ENCODE results near the gene EIF4E3. TPM values are rescaled to one million over a fixed set of nuclear protein-coding genes. Genes with fewer than 3 reads are reported as not detected.
A peak's percentile ranks its signal among the peaks of the same experiment; 100 is the strongest.

The EIF4E3 gene
- total RNA-seq, 1 experiment from 2014 or later, result 4.3 TPM

GRCh38 chr3:71690341-71690841, 34.8 kb downstream of the EIF4E3 start:
- ChIA-PET CTCF (interaction anchor here (0.6 to 3.0 kb wide), 3 partner anchors 21 to 796 kb away, joined by 3 to 11 read pairs (median 3); no protein-coding TSS in a partner anchor), POLR2A (interaction anchor here (0.8 to 1.9 kb wide), 8 partner anchors 10 to 1307 kb away, joined by 3 to 8 read pairs (median 4); no protein-coding TSS in a partner anchor)
- Mint-ChIP-seq H3K4me3 (ENCODE audit: unreplicated experiment) (peak overlapping the region; percentile 8), H3K27ac (ENCODE audit: low read depth, unreplicated experiment) (peak overlapping the region; percentile 64), H3K9me3 (ENCODE audit: unreplicated experiment) (no peaks in the 10 kb centered on the region), H3K27me3 (ENCODE audit: insufficient read depth, unreplicated experiment) (no peaks in the 10 kb centered on the region), H3K4me1 (ENCODE audit: insufficient read depth, unreplicated experiment) (peaks cover 12% of the 10 kb centered on the region), H3K36me3 (ENCODE audit: insufficient read depth, unreplicated experiment) (no peaks in the 10 kb centered on the region)
- no TSS peak for BruUV-seq (replicated peaks)
- TF ChIP-seq CTCF (IDR thresholded peaks at IDR 0.05; ENCODE audit: unreplicated experiment), result no peak
- peak; percentile 81 for DNase-seq (ENCODE audit: unreplicated experiment)
- intact Hi-C loops (cut with micrococcal nuclease), result no loop called here

GRCh38 chr3:71689291-71689690, 35.9 kb downstream of the EIF4E3 start:
- intact Hi-C loops (cut with micrococcal nuclease), result loop anchor here (10.0 kb wide), 1 partner anchor 184 kb away; no protein-coding TSS in a partner anchor
- Mint-ChIP-seq H3K9me3 (ENCODE audit: unreplicated experiment) (no peaks in the 10 kb centered on the region), H3K4me1 (ENCODE audit: insufficient read depth, unreplicated experiment) (peaks cover 19% of the 10 kb centered on the region), H3K27ac (ENCODE audit: low read depth, unreplicated experiment) (no peak overlapping the region), H3K4me3 (ENCODE audit: unreplicated experiment) (no peak overlapping the region), H3K36me3 (ENCODE audit: insufficient read depth, unreplicated experiment) (no peaks in the 10 kb centered on the region), H3K27me3 (ENCODE audit: insufficient read depth, unreplicated experiment) (no peaks in the 10 kb centered on the region)
- TF ChIP-seq CTCF (IDR thresholded peaks at IDR 0.05; ENCODE audit: unreplicated experiment), result no peak
- CTCF ChIA-PET, result interaction anchor here (0.7 kb wide), 2 partner anchors 8 to 627 kb away, joined by 3 to 4 read pairs; no protein-coding TSS in a partner anchor
- DNase-seq (ENCODE audit: unreplicated experiment), result peak; percentile 54
- POLR2A ChIA-PET, result interaction anchor here (0.8 to 1.9 kb wide), 4 partner anchors 8 to 627 kb away, joined by 3 to 8 read pairs (median 8); no protein-coding TSS in a partner anchor
- no TSS peak for BruUV-seq (replicated peaks)

- Mint-ChIP-seq H3K36me3 (ENCODE audit: insufficient read depth, unreplicated experiment) (no peaks in the 10 kb centered on the region), H3K9me3 (ENCODE audit: unreplicated experiment) (no peaks in the 10 kb centered on the region), H3K4me1 (ENCODE audit: insufficient read depth, unreplicated experiment) (peaks cover 29% of the 10 kb centered on the region), H3K27ac (ENCODE audit: low read depth, unreplicated experiment) (no peak overlapping the region), H3K4me3 (ENCODE audit: unreplicated experiment) (no peak overlapping the region), H3K27me3 (ENCODE audit: insufficient read depth, unreplicated experiment) (no peaks in the 10 kb centered on the region)
- ChIA-PET CTCF (interaction anchor here (0.6 to 1.3 kb wide), 5 partner anchors 13 to 1624 kb away, joined by 3 to 4 read pairs (median 3); no protein-coding TSS in a partner anchor), POLR2A (no interaction called here)
- no peak for DNase-seq (ENCODE audit: unreplicated experiment)
- no peak for TF ChIP-seq CTCF (IDR thresholded peaks at IDR 0.05; ENCODE audit: unreplicated experiment)
- intact Hi-C loops (cut with micrococcal nuclease), result loop anchor here (10.0 kb wide), 1 partner anchor 183 kb away; no protein-coding TSS in a partner anchor
- BruUV-seq (replicated peaks), result no TSS peak
These were observed 37.1 kb downstream of the EIF4E3 start for GRCh38 chr3:71688121-71688520.

GRCh38 chr3:71685686-71686085, 39.5 kb downstream of the EIF4E3 start:
- POLR2A ChIA-PET, result interaction anchor here (0.6 kb wide), 2 partner anchors 13 to 1567 kb away, joined by 3 read pairs; no protein-coding TSS in a partner anchor
- no TSS peak for BruUV-seq (replicated peaks)
- intact Hi-C loops (cut with micrococcal nuclease), result loop anchor here (10.0 kb wide), 1 partner anchor 181 kb away; no protein-coding TSS in a partner anchor
- H3K4me3 Mint-ChIP-seq (ENCODE audit: unreplicated experiment), result no peak overlapping the region
- no peak overlapping the region for H3K27ac Mint-ChIP-seq (ENCODE audit: low read depth, unreplicated experiment)
- H3K4me1 Mint-ChIP-seq (ENCODE audit: insufficient read depth, unreplicated experiment), result peaks cover 36% of the 10 kb centered on the region
- TF ChIP-seq CTCF (IDR thresholded peaks at IDR 0.05; ENCODE audit: unreplicated experiment), result no peak
- CTCF ChIA-PET, result interaction anchor here (0.6 to 0.8 kb wide), 3 partner anchors 26 to 965 kb away, joined by 3 read pairs; no protein-coding TSS in a partner anchor
- DNase-seq (ENCODE audit: unreplicated experiment), result no peak
- H3K9me3 Mint-ChIP-seq (ENCODE audit: unreplicated experiment), result no peaks in the 10 kb centered on the region
- no peaks in the 10 kb centered on the region for H3K27me3 Mint-ChIP-seq (ENCODE audit: insufficient read depth, unreplicated experiment)
- no peaks in the 10 kb centered on the region for H3K36me3 Mint-ChIP-seq (ENCODE audit: insufficient read depth, unreplicated experiment)

Data from MCF 10A (cell line).